WTC11 (cell line): ENCODE data around the gene DDI2. TPM values are rescaled to one million over a fixed set of nuclear protein-coding genes. Genes with fewer than 3 reads are reported as not detected.
A peak's percentile ranks its signal among the peaks of the same experiment; 100 is the strongest.

ENCODE experiments used
- ATAC-seq: fragments of 200-7000 bp; cut with Tn5 transposase; 2 replicates; pipeline ENCODE4 v1.10.0; 2021; ENCODE audit warnings: mild to moderate bottlenecking, moderate library complexity
- CTCF ChIA-PET: fragments of 300-600 bp; sonication (Branson Sonifier 250); formaldehyde crosslinking; loops from one replicate; lab custom pipeline; 2021; ENCODE audit warnings: antibody characterized with exemption; lab: Charles Lee
- POLR2A ChIA-PET: fragments of 350-600 bp; sonication (Branson Sonifier 250); formaldehyde crosslinking; loops from one replicate; lab custom pipeline; 2021; ENCODE audit warnings: antibody characterized with exemption; lab: Charles Lee
- DNase-seq: peaks from one replicate; pipeline ENCODE4 v3.0.0; 2021; ENCODE audit warnings: low spot score
- H3K27ac Mint-ChIP-seq: 2 replicates; pipeline ENCODE4 v1.8.0; 2021; ENCODE audit warnings: mixed read lengths
- H3K27me3 Mint-ChIP-seq: 2 replicates; pipeline ENCODE4 v1.8.0; 2021; ENCODE audit warnings: low read depth, mild to moderate bottlenecking, moderate library complexity, mixed read lengths
- H3K36me3 Mint-ChIP-seq: 2 replicates; pipeline ENCODE4 v1.8.0; 2021; ENCODE audit warnings: mixed read lengths
- H3K4me1 Mint-ChIP-seq: 2 replicates; pipeline ENCODE4 v1.8.0; 2022; ENCODE audit warnings: mixed read lengths
- H3K4me3 Mint-ChIP-seq: 2 replicates; pipeline ENCODE4 v1.8.0; 2021; ENCODE audit warnings: mild to moderate bottlenecking, moderate library complexity, mixed read lengths
- H3K9me3 Mint-ChIP-seq: 2 replicates; pipeline ENCODE4 v1.8.0; 2021; ENCODE audit warnings: mixed read lengths
- CBFB ChIP-seq: sonication (generic); formaldehyde crosslinking; IDR thresholded peaks from 2 replicates; pipeline ENCODE4 v1.8.1; 2022; ENCODE audit warnings: mild to moderate bottlenecking, low read depth, missing genetic modification reagents
- FOXP1 ChIP-seq: sonication (generic); formaldehyde crosslinking; IDR thresholded peaks from 2 replicates; pipeline ENCODE4 v1.8.0; 2022; ENCODE audit warnings: missing genetic modification reagents, mild to moderate bottlenecking, moderate library complexity, borderline replicate concordance
- GABPB1 ChIP-seq: sonication (generic); formaldehyde crosslinking; IDR thresholded peaks from 2 replicates; pipeline ENCODE4 v1.8.1; 2023; ENCODE audit warnings: mild to moderate bottlenecking, missing genetic modification reagents
- MYBL2 ChIP-seq: sonication (generic); formaldehyde crosslinking; IDR thresholded peaks from 2 replicates; pipeline ENCODE4 v1.8.1; 2023; ENCODE audit warnings: mild to moderate bottlenecking, moderate library complexity, missing genetic modification reagents
- SMAD3 ChIP-seq: sonication (generic); formaldehyde crosslinking; IDR thresholded peaks from 2 replicates; pipeline ENCODE4 v1.8.0; 2022; ENCODE audit warnings: missing genetic modification reagents, mild to moderate bottlenecking, borderline replicate concordance
- ZNF219 ChIP-seq: sonication (generic); formaldehyde crosslinking; IDR thresholded peaks from 2 replicates; pipeline ENCODE4 v1.8.0; 2023; ENCODE audit warnings: missing genetic modification reagents, mild to moderate bottlenecking, borderline replicate concordance
- ZNF232 ChIP-seq: sonication (generic); formaldehyde crosslinking; IDR thresholded peaks from 2 replicates; pipeline ENCODE4 v1.8.0; 2022; ENCODE audit warnings: mild to moderate bottlenecking, missing genetic modification reagents
- ZNF317 ChIP-seq: sonication (generic); formaldehyde crosslinking; IDR thresholded peaks from 2 replicates; pipeline ENCODE4 v1.8.1; 2023; ENCODE audit warnings: low read depth, mild to moderate bottlenecking, moderate library complexity, missing genetic modification reagents, borderline replicate concordance
- ZNF423 ChIP-seq: fragments of 250-450 bp; sonication (Bioruptor Pico); IDR thresholded peaks from 2 replicates; pipeline ENCODE4 v2.1.2; 2022; ENCODE audit warnings: mild to moderate bottlenecking, moderate library complexity
- ZNF671 ChIP-seq: fragments of 250-450 bp; sonication (Bioruptor Pico); IDR thresholded peaks from 2 replicates; pipeline ENCODE4 v1.8.0; 2021; ENCODE audit warnings: mild to moderate bottlenecking
- total RNA-seq: library from RNA; stranded (reverse); gene quantifications from 3 replicates; pipeline ENCODE4 v1.2.3, GENCODE V29; 2021
- TF ChIP-seq, protein P1 (sequence below): sonication (generic); formaldehyde crosslinking; IDR thresholded peaks from 2 replicates; pipeline ENCODE4 v1.8.1; 2023; ENCODE audit warnings: mild to moderate bottlenecking, missing genetic modification reagents, moderate library complexity
- TF ChIP-seq, protein P2 (sequence below): sonication (generic); formaldehyde crosslinking; IDR thresholded peaks from 2 replicates; pipeline ENCODE4 v1.8.1; 2022; ENCODE audit warnings: missing genetic modification reagents, borderline replicate concordance
- TF ChIP-seq, protein P3 (sequence below): sonication (generic); formaldehyde crosslinking; IDR thresholded peaks from 2 replicates; pipeline ENCODE4 v1.8.1; 2023; ENCODE audit warnings: mild to moderate bottlenecking, moderate library complexity, missing genetic modification reagents
- TF ChIP-seq, protein P4 (sequence below): fragments of 250-450 bp; sonication (Bioruptor Pico); IDR thresholded peaks from 2 replicates; pipeline ENCODE4 v1.9.0; 2021; ENCODE audit warnings: moderate library complexity, mild to moderate bottlenecking, inconsistent platforms, borderline replicate concordance
- TF ChIP-seq, protein P5 (sequence below): sonication (generic); formaldehyde crosslinking; IDR thresholded peaks from 2 replicates; pipeline ENCODE4 v1.8.1; 2022; ENCODE audit warnings: low read depth, missing genetic modification reagents, borderline replicate concordance
- TF ChIP-seq, protein P6 (sequence below): fragments of 200-600 bp; IDR thresholded peaks from 2 replicates; pipeline ENCODE4 v1.8.0; 2022; ENCODE audit warnings: antibody characterized with exemption
- TF ChIP-seq, protein P7 (sequence below): sonication (generic); formaldehyde crosslinking; IDR thresholded peaks from 2 replicates; pipeline ENCODE4 v1.8.0; 2022; ENCODE audit warnings: missing genetic modification reagents

The DDI2 gene
- total RNA-seq, 1 experiment from 2014 or later: 34.2 TPM

DNA sequence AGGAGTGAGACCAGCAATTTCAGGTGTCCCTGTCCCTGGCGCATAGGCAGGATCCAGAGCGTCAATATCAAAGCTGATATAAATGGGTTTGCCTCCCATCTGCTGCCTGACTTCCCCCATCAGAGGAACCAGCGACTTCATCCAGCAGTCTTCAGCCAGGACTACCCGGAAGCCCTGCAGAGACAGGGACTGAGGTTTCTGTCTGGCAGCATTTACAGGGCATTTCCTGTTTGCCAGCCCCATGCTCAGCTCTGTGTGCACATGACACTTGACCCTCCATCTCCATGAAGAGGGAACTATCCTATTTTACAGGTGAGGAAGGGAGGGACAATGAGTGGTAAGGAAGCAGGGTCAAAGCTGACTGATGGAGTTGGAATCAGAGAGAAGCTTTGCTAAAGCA, 39.6 kb upstream of the DDI2 start:
- ChIA-PET POLR2A (no interaction called here), CTCF (no interaction called here)
- H3K36me3 Mint-ChIP-seq: no peaks in the 10 kb centered on the region
- DNase-seq: no peak
- no peaks in the 10 kb centered on the region for H3K9me3 Mint-ChIP-seq
- TF ChIP-seq, protein P1, sequence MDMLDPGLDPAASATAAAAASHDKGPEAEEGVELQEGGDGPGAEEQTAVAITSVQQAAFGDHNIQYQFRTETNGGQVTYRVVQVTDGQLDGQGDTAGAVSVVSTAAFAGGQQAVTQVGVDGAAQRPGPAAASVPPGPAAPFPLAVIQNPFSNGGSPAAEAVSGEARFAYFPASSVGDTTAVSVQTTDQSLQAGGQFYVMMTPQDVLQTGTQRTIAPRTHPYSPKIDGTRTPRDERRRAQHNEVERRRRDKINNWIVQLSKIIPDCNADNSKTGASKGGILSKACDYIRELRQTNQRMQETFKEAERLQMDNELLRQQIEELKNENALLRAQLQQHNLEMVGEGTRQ (CRISPR knock-in tag): no peak
- TF ChIP-seq, protein P2, sequence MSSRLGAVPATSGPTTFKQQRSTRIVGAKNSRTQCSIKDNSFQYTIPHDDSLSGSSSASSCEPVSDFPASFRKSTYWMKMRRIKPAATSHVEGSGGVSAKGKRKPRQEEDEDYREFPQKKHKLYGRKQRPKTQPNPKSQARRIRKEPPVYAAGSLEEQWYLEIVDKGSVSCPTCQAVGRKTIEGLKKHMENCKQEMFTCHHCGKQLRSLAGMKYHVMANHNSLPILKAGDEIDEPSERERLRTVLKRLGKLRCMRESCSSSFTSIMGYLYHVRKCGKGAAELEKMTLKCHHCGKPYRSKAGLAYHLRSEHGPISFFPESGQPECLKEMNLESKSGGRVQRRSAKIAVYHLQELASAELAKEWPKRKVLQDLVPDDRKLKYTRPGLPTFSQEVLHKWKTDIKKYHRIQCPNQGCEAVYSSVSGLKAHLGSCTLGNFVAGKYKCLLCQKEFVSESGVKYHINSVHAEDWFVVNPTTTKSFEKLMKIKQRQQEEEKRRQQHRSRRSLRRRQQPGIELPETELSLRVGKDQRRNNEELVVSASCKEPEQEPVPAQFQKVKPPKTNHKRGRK (CRISPR knock-in tag): no peak
- TF ChIP-seq, protein P3, sequence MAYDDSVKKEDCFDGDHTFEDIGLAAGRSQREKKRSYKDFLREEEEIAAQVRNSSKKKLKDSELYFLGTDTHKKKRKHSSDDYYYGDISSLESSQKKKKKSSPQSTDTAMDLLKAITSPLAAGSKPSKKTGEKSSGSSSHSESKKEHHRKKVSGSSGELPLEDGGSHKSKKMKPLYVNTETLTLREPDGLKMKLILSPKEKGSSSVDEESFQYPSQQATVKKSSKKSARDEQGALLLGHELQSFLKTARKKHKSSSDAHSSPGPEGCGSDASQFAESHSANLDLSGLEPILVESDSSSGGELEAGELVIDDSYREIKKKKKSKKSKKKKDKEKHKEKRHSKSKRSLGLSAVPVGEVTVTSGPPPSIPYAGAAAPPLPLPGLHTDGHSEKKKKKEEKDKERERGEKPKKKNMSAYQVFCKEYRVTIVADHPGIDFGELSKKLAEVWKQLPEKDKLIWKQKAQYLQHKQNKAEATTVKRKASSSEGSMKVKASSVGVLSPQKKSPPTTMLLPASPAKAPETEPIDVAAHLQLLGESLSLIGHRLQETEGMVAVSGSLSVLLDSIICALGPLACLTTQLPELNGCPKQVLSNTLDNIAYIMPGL: no peak
- TF ChIP-seq ZNF317 (CRISPR knock-in tag) (no peak), ZNF232 (CRISPR knock-in tag) (no peak), CBFB (CRISPR knock-in tag) (no peak), GABPB1 (no peak)
- TF ChIP-seq, protein P4, sequence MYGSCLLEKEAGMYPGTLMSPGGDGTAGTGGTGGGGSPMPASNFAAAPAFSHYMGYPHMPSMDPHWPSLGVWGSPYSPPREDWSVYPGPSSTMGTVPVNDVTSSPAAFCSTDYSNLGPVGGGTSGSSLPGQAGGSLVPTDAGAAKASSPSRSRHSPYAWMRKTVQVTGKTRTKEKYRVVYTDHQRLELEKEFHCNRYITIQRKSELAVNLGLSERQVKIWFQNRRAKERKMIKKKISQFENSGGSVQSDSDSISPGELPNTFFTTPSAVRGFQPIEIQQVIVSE (CRISPR knock-in tag): no peak
- TF ChIP-seq, protein P5, sequence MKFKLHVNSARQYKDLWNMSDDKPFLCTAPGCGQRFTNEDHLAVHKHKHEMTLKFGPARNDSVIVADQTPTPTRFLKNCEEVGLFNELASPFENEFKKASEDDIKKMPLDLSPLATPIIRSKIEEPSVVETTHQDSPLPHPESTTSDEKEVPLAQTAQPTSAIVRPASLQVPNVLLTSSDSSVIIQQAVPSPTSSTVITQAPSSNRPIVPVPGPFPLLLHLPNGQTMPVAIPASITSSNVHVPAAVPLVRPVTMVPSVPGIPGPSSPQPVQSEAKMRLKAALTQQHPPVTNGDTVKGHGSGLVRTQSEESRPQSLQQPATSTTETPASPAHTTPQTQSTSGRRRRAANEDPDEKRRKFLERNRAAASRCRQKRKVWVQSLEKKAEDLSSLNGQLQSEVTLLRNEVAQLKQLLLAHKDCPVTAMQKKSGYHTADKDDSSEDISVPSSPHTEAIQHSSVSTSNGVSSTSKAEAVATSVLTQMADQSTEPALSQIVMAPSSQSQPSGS: no peak
- TF ChIP-seq, protein P6, sequence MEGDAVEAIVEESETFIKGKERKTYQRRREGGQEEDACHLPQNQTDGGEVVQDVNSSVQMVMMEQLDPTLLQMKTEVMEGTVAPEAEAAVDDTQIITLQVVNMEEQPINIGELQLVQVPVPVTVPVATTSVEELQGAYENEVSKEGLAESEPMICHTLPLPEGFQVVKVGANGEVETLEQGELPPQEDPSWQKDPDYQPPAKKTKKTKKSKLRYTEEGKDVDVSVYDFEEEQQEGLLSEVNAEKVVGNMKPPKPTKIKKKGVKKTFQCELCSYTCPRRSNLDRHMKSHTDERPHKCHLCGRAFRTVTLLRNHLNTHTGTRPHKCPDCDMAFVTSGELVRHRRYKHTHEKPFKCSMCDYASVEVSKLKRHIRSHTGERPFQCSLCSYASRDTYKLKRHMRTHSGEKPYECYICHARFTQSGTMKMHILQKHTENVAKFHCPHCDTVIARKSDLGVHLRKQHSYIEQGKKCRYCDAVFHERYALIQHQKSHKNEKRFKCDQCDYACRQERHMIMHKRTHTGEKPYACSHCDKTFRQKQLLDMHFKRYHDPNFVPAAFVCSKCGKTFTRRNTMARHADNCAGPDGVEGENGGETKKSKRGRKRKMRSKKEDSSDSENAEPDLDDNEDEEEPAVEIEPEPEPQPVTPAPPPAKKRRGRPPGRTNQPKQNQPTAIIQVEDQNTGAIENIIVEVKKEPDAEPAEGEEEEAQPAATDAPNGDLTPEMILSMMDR: no peak
- H3K27me3 Mint-ChIP-seq: no peaks in the 10 kb centered on the region
- no peaks in the 10 kb centered on the region for H3K4me1 Mint-ChIP-seq
- ATAC-seq: no peak
- no peak overlapping the region for H3K27ac Mint-ChIP-seq
- no peak overlapping the region for H3K4me3 Mint-ChIP-seq

DNA sequence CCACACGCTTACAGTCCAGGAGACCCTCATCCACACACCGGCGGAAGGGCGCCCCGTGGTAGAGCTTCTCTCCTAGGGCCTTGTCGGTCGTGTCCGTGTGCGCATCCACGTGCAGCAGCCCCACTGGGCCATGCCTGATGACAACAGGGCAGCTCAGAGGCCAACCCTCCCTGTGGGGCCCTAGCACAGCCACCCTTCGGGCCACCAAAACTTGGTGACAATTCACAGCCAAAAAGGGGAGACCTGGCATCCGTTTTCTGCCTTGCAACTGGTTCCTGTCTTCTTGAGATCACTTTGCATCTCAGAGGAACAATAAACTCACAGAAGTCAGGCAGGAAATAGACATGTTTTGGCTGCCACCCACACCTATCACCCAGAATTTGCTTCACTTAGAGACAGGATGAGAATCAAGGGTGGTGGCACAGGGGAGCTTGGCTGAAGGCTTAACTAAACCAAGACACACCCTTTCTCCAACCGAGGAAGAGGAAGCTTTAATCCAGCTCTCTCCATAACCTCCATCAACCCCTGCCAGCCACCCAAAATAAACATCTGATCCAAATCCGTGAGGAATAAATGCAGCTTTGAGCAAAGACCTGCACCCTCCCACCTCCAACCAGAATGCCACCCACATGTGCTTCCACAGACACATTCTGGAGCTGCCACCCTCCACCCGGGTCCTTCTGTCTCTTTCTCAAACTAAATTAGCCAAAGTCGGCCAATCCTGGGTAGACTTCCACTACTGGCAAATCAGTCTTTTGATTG, 38.2 kb upstream of the DDI2 start:
- H3K4me3 Mint-ChIP-seq: no peak overlapping the region
- no peak for TF ChIP-seq FOXP1 (CRISPR knock-in tag)
- TF ChIP-seq, protein P7, sequence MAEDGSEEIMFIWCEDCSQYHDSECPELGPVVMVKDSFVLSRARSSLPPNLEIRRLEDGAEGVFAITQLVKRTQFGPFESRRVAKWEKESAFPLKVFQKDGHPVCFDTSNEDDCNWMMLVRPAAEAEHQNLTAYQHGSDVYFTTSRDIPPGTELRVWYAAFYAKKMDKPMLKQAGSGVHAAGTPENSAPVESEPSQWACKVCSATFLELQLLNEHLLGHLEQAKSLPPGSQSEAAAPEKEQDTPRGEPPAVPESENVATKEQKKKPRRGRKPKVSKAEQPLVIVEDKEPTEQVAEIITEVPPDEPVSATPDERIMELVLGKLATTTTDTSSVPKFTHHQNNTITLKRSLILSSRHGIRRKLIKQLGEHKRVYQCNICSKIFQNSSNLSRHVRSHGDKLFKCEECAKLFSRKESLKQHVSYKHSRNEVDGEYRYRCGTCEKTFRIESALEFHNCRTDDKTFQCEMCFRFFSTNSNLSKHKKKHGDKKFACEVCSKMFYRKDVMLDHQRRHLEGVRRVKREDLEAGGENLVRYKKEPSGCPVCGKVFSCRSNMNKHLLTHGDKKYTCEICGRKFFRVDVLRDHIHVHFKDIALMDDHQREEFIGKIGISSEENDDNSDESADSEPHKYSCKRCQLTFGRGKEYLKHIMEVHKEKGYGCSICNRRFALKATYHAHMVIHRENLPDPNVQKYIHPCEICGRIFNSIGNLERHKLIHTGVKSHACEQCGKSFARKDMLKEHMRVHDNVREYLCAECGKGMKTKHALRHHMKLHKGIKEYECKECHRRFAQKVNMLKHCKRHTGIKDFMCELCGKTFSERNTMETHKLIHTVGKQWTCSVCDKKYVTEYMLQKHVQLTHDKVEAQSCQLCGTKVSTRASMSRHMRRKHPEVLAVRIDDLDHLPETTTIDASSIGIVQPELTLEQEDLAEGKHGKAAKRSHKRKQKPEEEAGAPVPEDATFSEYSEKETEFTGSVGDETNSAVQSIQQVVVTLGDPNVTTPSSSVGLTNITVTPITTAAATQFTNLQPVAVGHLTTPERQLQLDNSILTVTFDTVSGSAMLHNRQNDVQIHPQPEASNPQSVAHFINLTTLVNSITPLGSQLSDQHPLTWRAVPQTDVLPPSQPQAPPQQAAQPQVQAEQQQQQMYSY (CRISPR knock-in tag): no peak
- TF ChIP-seq ZNF671: no peak
- TF ChIP-seq ZNF219 (CRISPR knock-in tag): no peak
- no peak for TF ChIP-seq MYBL2 (CRISPR knock-in tag)
- TF ChIP-seq CBFB (CRISPR knock-in tag): no peak
- no peak for TF ChIP-seq ZNF423
- no peak for TF ChIP-seq ZNF317 (CRISPR knock-in tag)
- no peak for TF ChIP-seq SMAD3 (CRISPR knock-in tag)
- TF ChIP-seq, all 79 proteins: peak for 0
- ChIA-PET CTCF (no interaction called here), POLR2A (interaction anchor here (0.5 kb wide), 1 partner anchor 798 kb away, joined by 3 read pairs; no protein-coding TSS in a partner anchor)
- H3K4me1 Mint-ChIP-seq: no peaks in the 10 kb centered on the region
- no peaks in the 10 kb centered on the region for H3K9me3 Mint-ChIP-seq
- no peaks in the 10 kb centered on the region for H3K36me3 Mint-ChIP-seq
- H3K27ac Mint-ChIP-seq: 0 out of 2 replicates have a peak overlapping the region, but pooled peaks have one; percentile 27
- no peaks in the 10 kb centered on the region for H3K27me3 Mint-ChIP-seq
- DNase-seq (no peak), ATAC-seq (no peak)
